HEK293 (cell line): ENCODE measurements around the gene OVOL3.

Experiments used
- CTCF ChIP-seq: fragments of 450-650 bp; formaldehyde crosslinking; IDR thresholded peaks from 2 replicates; pipeline ENCODE4 v1.5.1; 2016; ENCODE audit warnings: missing biosample characterization, missing genetic modification characterization
- GLIS1 ChIP-seq: fragments of 450-650 bp; formaldehyde crosslinking; IDR thresholded peaks from 2 replicates; pipeline ENCODE4 v1.5.1; 2016; ENCODE audit warnings: missing biosample characterization, missing genetic modification characterization
- HIC1 ChIP-seq: fragments of 450-650 bp; formaldehyde crosslinking; IDR thresholded peaks from 2 replicates; pipeline ENCODE4 v1.5.1; 2016; ENCODE audit warnings: missing biosample characterization, missing genetic modification characterization
- KLF17 ChIP-seq: fragments of 450-650 bp; formaldehyde crosslinking; IDR thresholded peaks from 2 replicates; pipeline ENCODE4 v1.5.1; 2016; ENCODE audit warnings: missing biosample characterization, missing genetic modification characterization
- KLF8 ChIP-seq: fragments of 450-650 bp; formaldehyde crosslinking; IDR thresholded peaks from 2 replicates; pipeline ENCODE4 v1.5.1; 2016; ENCODE audit warnings: missing biosample characterization, missing genetic modification characterization
- MYNN ChIP-seq: fragments of 450-650 bp; formaldehyde crosslinking; IDR thresholded peaks from 2 replicates; pipeline ENCODE4 v1.5.1; 2016; ENCODE audit warnings: missing biosample characterization, missing genetic modification characterization, borderline replicate concordance
- PBX3 ChIP-seq: sonication (generic); formaldehyde crosslinking; IDR thresholded peaks from 2 replicates; pipeline ENCODE4 v1.8.1; 2022; ENCODE audit warnings: mild to moderate bottlenecking, moderate library complexity, missing genetic modification reagents
- YY1 ChIP-seq: fragments of 450-650 bp; formaldehyde crosslinking; IDR thresholded peaks from 2 replicates; pipeline ENCODE4 v1.5.1; 2018; ENCODE audit warnings: missing biosample characterization, missing genetic modification characterization
- ZBTB17 ChIP-seq: fragments of 450-650 bp; formaldehyde crosslinking; IDR thresholded peaks from 2 replicates; pipeline ENCODE4 v1.5.1; 2016; ENCODE audit warnings: missing biosample characterization, missing genetic modification characterization
- ZBTB20 ChIP-seq: fragments of 450-650 bp; formaldehyde crosslinking; IDR thresholded peaks from 2 replicates; pipeline ENCODE4 v1.5.1; 2016; ENCODE audit warnings: missing biosample characterization, missing genetic modification characterization
- ZFHX2 ChIP-seq: fragments of 450-650 bp; formaldehyde crosslinking; conservative IDR thresholded peaks from 2 replicates; pipeline ENCODE4 v1.5.1; 2016; ENCODE audit warnings: missing biosample characterization, missing genetic modification characterization
- ZNF19 ChIP-seq: fragments of 450-650 bp; formaldehyde crosslinking; IDR thresholded peaks from 2 replicates; pipeline ENCODE4; 2016; ENCODE audit warnings: missing biosample characterization, missing genetic modification characterization, low read depth
- ZNF266 ChIP-seq: fragments of 450-650 bp; formaldehyde crosslinking; IDR thresholded peaks from 2 replicates; pipeline ENCODE4 v1.5.1; 2016; ENCODE audit warnings: missing biosample characterization, missing genetic modification characterization, low read depth
- ZNF366 ChIP-seq: fragments of 450-650 bp; formaldehyde crosslinking; conservative IDR thresholded peaks from 2 replicates; pipeline ENCODE4 v1.5.1; 2016; ENCODE audit warnings: missing biosample characterization, missing genetic modification characterization
- ZNF48 ChIP-seq: fragments of 450-650 bp; formaldehyde crosslinking; IDR thresholded peaks from 2 replicates; pipeline ENCODE4 v1.5.1; 2016; ENCODE audit warnings: missing biosample characterization, missing genetic modification characterization
- ZNF600 ChIP-seq: fragments of 450-650 bp; formaldehyde crosslinking; IDR thresholded peaks from 2 replicates; pipeline ENCODE4 v1.5.1; 2016; ENCODE audit warnings: missing biosample characterization, missing genetic modification characterization
- ZNF777 ChIP-seq: fragments of 450-650 bp; formaldehyde crosslinking; IDR thresholded peaks from 2 replicates; pipeline ENCODE4 v1.5.1; 2017; ENCODE audit warnings: missing biosample characterization, missing genetic modification characterization, borderline replicate concordance
- TF ChIP-seq, protein P1 (sequence below): IDR thresholded peaks from 2 replicates; pipeline ENCODE4 v1.6.1; 2011; ENCODE audit warnings: mild to moderate bottlenecking, low read depth, low read length, borderline replicate concordance
- TF ChIP-seq, protein P2 (sequence below): fragments of 450-650 bp; formaldehyde crosslinking; IDR thresholded peaks from 2 replicates; pipeline ENCODE4 v1.5.1; 2016; ENCODE audit warnings: missing biosample characterization, missing genetic modification characterization
- TF ChIP-seq, protein P3 (sequence below): fragments of 450-650 bp; formaldehyde crosslinking; IDR thresholded peaks from 2 replicates; pipeline ENCODE4 v1.5.1; 2016; ENCODE audit warnings: missing biosample characterization, missing genetic modification characterization

Gene OVOL3

GRCh38 chr19:36136964-36137686, 26.2 kb downstream of the OVOL3 start (continued):
- TF ChIP-seq HIC1 (tag by site-specific recombination) (peak; percentile 39; the same call in 1 of the 2 replicates), ZBTB17 (peak; percentile 94), ZBTB20 (tag by site-specific recombination) (peak; percentile 95), KLF17 (tag by site-specific recombination) (no peak), ZNF19 (tag by site-specific recombination) (no peak), ZFHX2 (tag by site-specific recombination) (no peak), ZNF600 (peak; percentile 98), ZNF48 (tag by site-specific recombination) (no peak), KLF8 (tag by site-specific recombination) (peak; percentile 23; the same call in 1 of the 2 replicates), YY1 (no peak), ZNF777 (no peak), ZNF266 (tag by site-specific recombination) (no peak), MYNN (tag by site-specific recombination) (no peak), PBX3 (CRISPR knock-in tag) (no peak), GLIS1 (tag by site-specific recombination) (peak; percentile 35; the same call in 1 of the 2 replicates), CTCF (no peak), ZNF366 (tag by site-specific recombination) (no peak)
- TF ChIP-seq, protein P1, sequence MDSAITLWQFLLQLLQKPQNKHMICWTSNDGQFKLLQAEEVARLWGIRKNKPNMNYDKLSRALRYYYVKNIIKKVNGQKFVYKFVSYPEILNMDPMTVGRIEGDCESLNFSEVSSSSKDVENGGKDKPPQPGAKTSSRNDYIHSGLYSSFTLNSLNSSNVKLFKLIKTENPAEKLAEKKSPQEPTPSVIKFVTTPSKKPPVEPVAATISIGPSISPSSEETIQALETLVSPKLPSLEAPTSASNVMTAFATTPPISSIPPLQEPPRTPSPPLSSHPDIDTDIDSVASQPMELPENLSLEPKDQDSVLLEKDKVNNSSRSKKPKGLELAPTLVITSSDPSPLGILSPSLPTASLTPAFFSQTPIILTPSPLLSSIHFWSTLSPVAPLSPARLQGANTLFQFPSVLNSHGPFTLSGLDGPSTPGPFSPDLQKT = no peak
- TF ChIP-seq, protein P2, sequence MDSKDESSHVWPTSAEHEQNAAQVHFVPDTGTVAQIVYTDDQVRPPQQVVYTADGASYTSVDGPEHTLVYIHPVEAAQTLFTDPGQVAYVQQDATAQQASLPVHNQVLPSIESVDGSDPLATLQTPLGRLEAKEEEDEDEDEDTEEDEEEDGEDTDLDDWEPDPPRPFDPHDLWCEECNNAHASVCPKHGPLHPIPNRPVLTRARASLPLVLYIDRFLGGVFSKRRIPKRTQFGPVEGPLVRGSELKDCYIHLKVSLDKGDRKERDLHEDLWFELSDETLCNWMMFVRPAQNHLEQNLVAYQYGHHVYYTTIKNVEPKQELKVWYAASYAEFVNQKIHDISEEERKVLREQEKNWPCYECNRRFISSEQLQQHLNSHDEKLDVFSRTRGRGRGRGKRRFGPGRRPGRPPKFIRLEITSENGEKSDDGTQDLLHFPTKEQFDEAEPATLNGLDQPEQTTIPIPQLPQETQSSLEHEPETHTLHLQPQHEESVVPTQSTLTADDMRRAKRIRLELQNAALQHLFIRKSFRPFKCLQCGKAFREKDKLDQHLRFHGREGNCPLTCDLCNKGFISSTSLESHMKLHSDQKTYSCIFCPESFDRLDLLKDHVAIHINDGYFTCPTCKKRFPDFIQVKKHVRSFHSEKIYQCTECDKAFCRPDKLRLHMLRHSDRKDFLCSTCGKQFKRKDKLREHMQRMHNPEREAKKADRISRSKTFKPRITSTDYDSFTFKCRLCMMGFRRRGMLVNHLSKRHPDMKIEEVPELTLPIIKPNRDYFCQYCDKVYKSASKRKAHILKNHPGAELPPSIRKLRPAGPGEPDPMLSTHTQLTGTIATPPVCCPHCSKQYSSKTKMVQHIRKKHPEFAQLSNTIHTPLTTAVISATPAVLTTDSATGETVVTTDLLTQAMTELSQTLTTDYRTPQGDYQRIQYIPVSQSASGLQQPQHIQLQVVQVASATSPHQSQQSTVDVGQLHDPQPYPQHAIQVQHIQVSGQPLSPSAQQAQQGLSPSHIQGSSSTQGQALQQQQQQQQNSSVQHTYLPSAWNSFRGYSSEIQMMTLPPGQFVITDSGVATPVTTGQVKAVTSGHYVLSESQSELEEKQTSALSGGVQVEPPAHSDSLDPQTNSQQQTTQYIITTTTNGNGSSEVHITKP (tag by site-specific recombination) = peak; percentile 83
- TF ChIP-seq, protein P3, sequence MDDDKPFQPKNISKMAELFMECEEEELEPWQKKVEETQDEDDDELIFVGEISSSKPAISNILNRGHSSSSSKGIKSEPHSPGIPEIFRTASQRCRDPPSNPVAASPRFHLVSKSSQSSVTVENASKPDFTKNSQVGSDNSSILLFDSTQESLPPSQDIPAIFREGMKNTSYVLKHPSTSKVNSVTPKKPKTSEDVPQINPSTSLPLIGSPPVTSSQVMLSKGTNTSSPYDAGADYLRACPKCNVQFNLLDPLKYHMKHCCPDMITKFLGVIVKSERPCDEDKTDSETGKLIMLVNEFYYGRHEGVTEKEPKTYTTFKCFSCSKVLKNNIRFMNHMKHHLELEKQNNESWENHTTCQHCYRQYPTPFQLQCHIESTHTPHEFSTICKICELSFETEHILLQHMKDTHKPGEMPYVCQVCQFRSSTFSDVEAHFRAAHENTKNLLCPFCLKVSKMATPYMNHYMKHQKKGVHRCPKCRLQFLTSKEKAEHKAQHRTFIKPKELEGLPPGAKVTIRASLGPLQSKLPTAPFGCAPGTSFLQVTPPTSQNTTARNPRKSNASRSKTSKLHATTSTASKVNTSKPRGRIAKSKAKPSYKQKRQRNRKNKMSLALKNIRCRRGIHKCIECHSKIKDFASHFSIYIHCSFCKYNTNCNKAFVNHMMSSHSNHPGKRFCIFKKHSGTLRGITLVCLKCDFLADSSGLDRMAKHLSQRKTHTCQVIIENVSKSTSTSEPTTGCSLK (tag by site-specific recombination) = no peak
